NB4 (cell line): ENCODE measurements around the gene KIRREL3.

Source experiments
- CTCF ChIP-seq: IDR thresholded peaks from one replicate; pipeline ENCODE4 v1.5.1; 2012; ENCODE audit warnings: low read depth, low read length
- MYC ChIP-seq: IDR thresholded peaks from 2 replicates; pipeline ENCODE4 v1.6.1; 2011; ENCODE audit warnings: low read depth, low read length
- POLR2A ChIP-seq: IDR thresholded peaks from 2 replicates; pipeline ENCODE4 v1.6.1; 2011; ENCODE audit warnings: mild to moderate bottlenecking; ENCODE audit not compliant: insufficient read length; ENCODE audit errors: extremely low read depth
- TF ChIP-seq, protein P1 (sequence below): IDR thresholded peaks from 2 replicates; pipeline ENCODE4 v1.6.1; 2011; ENCODE audit warnings: low read depth, low read length

- TF ChIP-seq CTCF (no peak), POLR2A (no peak), MYC (no peak)
- TF ChIP-seq, protein P1, sequence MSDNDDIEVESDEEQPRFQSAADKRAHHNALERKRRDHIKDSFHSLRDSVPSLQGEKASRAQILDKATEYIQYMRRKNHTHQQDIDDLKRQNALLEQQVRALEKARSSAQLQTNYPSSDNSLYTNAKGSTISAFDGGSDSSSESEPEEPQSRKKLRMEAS, result no peak
Measured at GRCh38 chr11:126919147-126919823, 81.3 kb downstream of the KIRREL3 start.
